ENCODE measurements around the gene CEP170B.

GRCh38 chr14:104882991-104883660 is 18.1 kb downstream of the CEP170B start:
- TF ChIP-seq CTCF (CRISPR knock-in tag; IDR thresholded peaks at IDR 0.05) (no peak), ZNF367 (CRISPR knock-in tag; IDR thresholded peaks at IDR 0.05; ENCODE audit: borderline replicate concordance) (no peak), POLR2A (IDR thresholded peaks at IDR 0.05; ENCODE audit: insufficient read depth in 1 of 2, low read depth in 2 of 2, low read length in 2 of 2) (no peak), BHLHE40 (IDR thresholded peaks at IDR 0.05; ENCODE audit: low read length) (no peak), ZNF790 (CRISPR knock-in tag; IDR thresholded peaks at IDR 0.05; ENCODE audit: borderline replicate concordance) (no peak), ZBTB39 (CRISPR knock-in tag; IDR thresholded peaks at IDR 0.05) (no peak), ZSCAN30 (CRISPR knock-in tag; IDR thresholded peaks at IDR 0.05) (no peak), ZNF138 (CRISPR knock-in tag; IDR thresholded peaks at IDR 0.05; ENCODE audit: low read depth) (no peak), KDM1A (CRISPR knock-in tag; IDR thresholded peaks at IDR 0.05) (no peak)
